Progenitor cell of endocrine pancreas (in vitro differentiated cells): ENCODE measurements around the gene DAP. TPM values are rescaled to one million over a fixed set of nuclear protein-coding genes. Genes with fewer than 3 reads are reported as not detected.

Experiments
- DNase-seq: peaks from one replicate; pipeline ENCODE4 v3.0.0; 2021; ENCODE audit warnings: low spot score; ENCODE audit not compliant: unreplicated experiment
- H3K27ac Mint-ChIP-seq: 2 replicates; pipeline ENCODE4 v1.8.0; 2021; ENCODE audit warnings: mild to moderate bottlenecking, moderate library complexity, mixed read lengths
- H3K27me3 Mint-ChIP-seq: 2 replicates; pipeline ENCODE4 v1.8.0; 2021; ENCODE audit warnings: mixed read lengths
- H3K36me3 Mint-ChIP-seq: 2 replicates; pipeline ENCODE4 v1.8.0; 2022; ENCODE audit warnings: mixed read lengths; ENCODE audit not compliant: insufficient read depth
- H3K4me1 Mint-ChIP-seq: 2 replicates; pipeline ENCODE4 v1.8.0; 2021; ENCODE audit warnings: low read depth, mixed read lengths
- H3K4me3 Mint-ChIP-seq: 2 replicates; pipeline ENCODE4 v1.8.0; 2021; ENCODE audit warnings: low read depth, mild to moderate bottlenecking, moderate library complexity, mixed read lengths
- H3K9me3 Mint-ChIP-seq: 2 replicates; pipeline ENCODE4 v1.8.0; 2021; ENCODE audit warnings: low read depth, mixed read lengths
- CTCF ChIP-seq: fragments of 200-600 bp; sonication (generic); IDR thresholded peaks from one replicate; pipeline ENCODE4 v1.5.0; 2021; ENCODE audit warnings: antibody characterized with exemption, mild to moderate bottlenecking; ENCODE audit not compliant: unreplicated experiment
- total RNA-seq: library from RNA; stranded (reverse); gene quantifications from 2 replicates; pipeline ENCODE4 v1.2.1, GENCODE V29; 2021

The DAP gene
- total RNA-seq, 1 donor from 2014 or later: 91.1 TPM

DNA sequence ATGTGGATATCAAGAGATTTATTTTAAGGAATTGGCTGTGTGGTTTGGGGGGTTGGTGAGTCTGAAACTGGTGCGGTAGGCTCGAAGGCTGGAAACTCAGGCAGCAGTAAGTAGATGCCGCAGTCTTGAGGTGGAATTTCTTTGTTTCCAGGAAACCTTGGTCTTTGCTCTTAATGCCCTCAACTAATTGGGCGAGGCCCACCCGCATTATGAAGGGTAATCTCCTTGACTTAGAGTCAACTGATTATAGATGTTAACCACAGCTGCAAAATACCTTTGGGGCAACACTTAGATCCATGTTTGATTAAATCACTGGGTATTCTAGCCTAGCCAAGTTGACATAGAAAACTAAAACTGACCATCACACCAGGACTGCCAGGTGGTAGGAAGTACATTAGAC, 113.4 kb downstream of the DAP start:
- TF ChIP-seq CTCF: no peak
- H3K27me3 Mint-ChIP-seq: no peaks in the 10 kb centered on the region
- no peak overlapping the region for H3K27ac Mint-ChIP-seq
- H3K4me3 Mint-ChIP-seq: no peak overlapping the region
- no peak for DNase-seq
- no peaks in the 10 kb centered on the region for H3K36me3 Mint-ChIP-seq
- no peaks in the 10 kb centered on the region for H3K9me3 Mint-ChIP-seq
- no peaks in the 10 kb centered on the region for H3K4me1 Mint-ChIP-seq

DNA sequence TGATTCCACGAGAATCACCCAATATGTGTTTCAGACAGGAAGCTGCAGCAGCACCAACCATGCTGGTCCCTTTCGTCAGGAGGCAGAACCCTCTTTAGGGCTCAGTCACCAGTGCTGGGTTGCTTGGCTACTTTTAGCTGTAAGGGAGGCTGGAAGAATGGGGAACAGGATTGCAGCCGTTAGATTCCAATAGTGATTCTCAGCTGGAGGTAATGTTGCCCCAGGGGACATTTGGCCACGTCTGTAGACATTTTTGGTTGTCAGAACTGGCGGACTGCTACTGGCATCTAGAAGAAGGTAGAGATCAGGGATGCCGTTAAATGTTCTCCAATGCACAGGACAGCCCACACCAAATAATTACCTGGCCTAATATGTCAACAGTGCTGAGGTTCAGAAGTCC, 115.4 kb downstream of the DAP start:
- H3K4me1 Mint-ChIP-seq: no peaks in the 10 kb centered on the region
- no peak overlapping the region for H3K4me3 Mint-ChIP-seq
- no peaks in the 10 kb centered on the region for H3K9me3 Mint-ChIP-seq
- H3K27ac Mint-ChIP-seq: no peak overlapping the region
- DNase-seq: no peak
- no peaks in the 10 kb centered on the region for H3K27me3 Mint-ChIP-seq
- no peaks in the 10 kb centered on the region for H3K36me3 Mint-ChIP-seq
- TF ChIP-seq CTCF: no peak

- H3K36me3 Mint-ChIP-seq: no peaks in the 10 kb centered on the region
- H3K4me1 Mint-ChIP-seq: no peaks in the 10 kb centered on the region
- H3K27ac Mint-ChIP-seq: no peak overlapping the region
- DNase-seq: no peak
- H3K27me3 Mint-ChIP-seq: no peaks in the 10 kb centered on the region
- no peak overlapping the region for H3K4me3 Mint-ChIP-seq
- no peaks in the 10 kb centered on the region for H3K9me3 Mint-ChIP-seq
- no peak for TF ChIP-seq CTCF
These were observed 115.9 kb downstream of the DAP start for GRCh38 chr5:10645146-10645545.

GRCh38 chr5:10644192-10644591, 116.8 kb downstream of the DAP start:
- no peak for DNase-seq
- Mint-ChIP-seq H3K4me3 (no peak overlapping the region), H3K36me3 (no peaks in the 10 kb centered on the region), H3K27me3 (no peaks in the 10 kb centered on the region), H3K27ac (no peak overlapping the region), H3K4me1 (no peaks in the 10 kb centered on the region), H3K9me3 (no peaks in the 10 kb centered on the region)
- no peak for TF ChIP-seq CTCF

DNA sequence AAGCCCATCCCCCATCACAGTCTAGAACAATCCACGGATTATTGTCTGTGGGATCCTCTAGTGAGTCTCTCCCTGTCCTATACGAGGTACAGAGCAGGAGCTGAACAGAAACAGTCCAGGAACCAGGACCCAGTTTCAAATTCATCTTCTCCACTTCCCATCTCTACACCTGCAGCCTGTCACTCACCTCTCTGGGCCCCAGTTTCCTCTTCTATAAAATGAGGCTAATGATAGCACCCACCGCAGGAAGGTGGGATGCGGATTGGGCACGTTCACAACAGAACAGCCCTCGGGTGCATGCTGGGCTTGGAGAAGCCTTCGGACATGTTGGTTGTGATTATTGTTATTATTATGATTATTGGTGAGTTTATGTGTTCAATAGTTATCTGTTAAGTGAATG, 118.7 kb downstream of the DAP start:
- no peak for TF ChIP-seq CTCF
- Mint-ChIP-seq H3K9me3 (peaks cover 5% of the 10 kb centered on the region), H3K4me3 (no peak overlapping the region), H3K4me1 (no peaks in the 10 kb centered on the region), H3K27ac (no peak overlapping the region), H3K27me3 (peaks cover 11% of the 10 kb centered on the region), H3K36me3 (peaks cover 2% of the 10 kb centered on the region)
- no peak for DNase-seq
